ENCODE data around the gene FPGS. TPM values are rescaled to one million over a fixed set of nuclear protein-coding genes. Genes with fewer than 3 reads are reported as not detected.

FPGS gene
- total RNA-seq, 4 donors from 2014 or later, result 87.1 to 167 (median 99.5) TPM

DNA sequence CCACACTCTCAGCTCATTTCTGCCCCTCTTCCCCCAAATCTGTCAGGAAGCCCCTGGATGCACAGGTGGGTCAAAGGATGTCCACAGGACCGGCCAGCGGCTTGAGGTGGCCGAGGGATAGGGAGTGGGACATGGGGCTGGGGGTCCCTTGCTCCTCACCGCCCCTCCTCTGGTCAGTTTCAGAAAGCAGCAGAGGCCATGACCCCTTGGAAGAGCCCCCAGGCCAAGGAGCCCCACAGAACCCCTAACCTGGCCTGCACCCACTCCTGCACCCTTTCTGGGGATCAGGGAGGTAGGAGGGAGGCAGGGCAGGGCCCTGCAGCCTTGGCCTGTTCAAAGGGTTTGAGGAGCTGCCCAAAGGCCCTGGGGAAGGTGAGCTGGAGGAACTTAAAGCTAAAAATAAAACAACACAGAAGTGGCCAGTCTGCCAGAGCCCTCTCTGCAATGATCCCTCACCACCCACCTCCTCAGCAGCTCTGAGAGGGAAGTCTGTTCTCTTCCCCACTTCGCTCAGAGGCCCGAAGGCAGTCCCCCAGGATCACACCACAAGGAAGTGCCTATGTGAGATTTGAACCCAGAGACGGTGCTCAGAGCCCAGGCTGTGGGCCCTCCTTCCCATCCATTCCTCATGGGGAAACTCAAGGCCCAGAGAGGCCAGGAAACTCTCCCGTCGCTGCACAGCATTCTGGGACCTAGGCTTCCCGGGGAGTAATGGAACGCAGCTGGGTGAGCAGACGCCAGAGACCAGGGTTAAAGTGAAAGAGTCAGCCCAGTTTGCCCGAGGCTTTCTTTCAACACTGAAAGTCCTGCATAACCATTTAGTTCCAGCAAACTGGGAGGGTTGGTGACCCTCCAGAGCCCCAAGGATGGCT, 50.9 kb downstream of the FPGS start:
- DNase-seq (ENCODE audit: low spot score) (no peak), ATAC-seq (ENCODE audit: low FRiP score) (no peak)
- no peak for TF ChIP-seq CTCF (IDR thresholded peaks at IDR 0.05)

DNA sequence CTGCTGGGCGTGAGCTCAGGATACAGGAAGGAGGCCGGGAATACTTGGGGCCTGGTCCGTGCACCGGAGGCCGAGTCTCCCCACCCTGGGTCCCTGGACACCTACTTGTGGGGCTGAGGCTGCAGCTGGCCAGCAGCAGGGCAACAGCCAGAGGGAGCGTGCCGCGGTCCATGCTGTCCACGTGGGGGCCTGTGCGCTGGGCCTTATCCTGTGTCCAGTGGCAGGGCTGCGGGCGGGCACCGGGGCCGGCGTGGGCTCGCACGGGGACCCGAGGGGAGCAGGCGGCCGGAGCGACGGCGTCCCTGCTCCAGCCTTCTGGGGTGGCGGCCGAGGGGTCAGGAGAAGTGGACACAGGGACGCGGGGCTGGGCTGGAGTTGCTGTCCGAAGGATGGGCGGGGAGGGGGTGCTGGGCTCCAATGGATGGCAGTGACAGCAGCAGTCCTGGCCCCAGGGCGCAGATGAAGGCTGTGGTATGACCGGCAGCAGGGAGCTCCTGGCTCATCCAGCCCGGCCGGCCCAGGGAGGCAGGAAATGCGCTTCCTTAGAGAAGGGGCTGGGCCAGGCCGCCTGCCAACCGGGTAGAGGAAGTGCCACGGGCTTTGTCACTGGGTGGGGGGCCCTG, 51.6 kb downstream of the FPGS start, which contains the start of gene ENG:
Gene ENG, minus strand, starts transcription at position 475 of the 623 bp plus-strand sequence. Its CDS starts 303 bp downstream, at position 172.
- no peak for DNase-seq (ENCODE audit: low spot score)

GRCh38 chr9:127854960-127855359, 52.3 kb downstream of the FPGS start:
- TF ChIP-seq CTCF (IDR thresholded peaks at IDR 0.05), result no peak
- no peak for ATAC-seq (ENCODE audit: low FRiP score)
- DNase-seq (ENCODE audit: low spot score), result no peak

More for the DNA sequence above, 51.6 kb downstream of the FPGS start, which contains the start of gene ENG:
- peak; percentile 54 for ATAC-seq (ENCODE audit: low FRiP score)
- no peak for TF ChIP-seq CTCF (IDR thresholded peaks at IDR 0.05)

DNA sequence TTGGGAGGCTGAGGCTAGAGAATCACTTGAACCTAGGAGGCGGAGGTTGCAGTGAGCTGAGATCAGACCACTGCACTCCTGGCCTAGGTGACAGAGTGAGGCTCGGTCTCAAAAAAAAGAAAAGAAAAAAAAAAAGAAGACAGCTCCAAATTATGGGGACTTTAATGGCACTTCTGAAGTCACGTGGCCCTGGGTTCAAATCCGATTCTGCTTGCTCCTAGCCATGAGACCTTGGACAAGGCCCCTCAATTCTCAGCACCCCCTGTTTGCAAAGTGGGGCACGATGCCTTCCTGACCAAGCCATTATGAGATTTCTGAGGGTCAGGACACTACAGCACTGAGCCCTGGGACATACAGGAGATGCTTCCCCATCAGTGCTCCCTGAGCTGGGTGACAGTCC, 52.8 kb downstream of the FPGS start:
- no peak for TF ChIP-seq CTCF (IDR thresholded peaks at IDR 0.05)
- DNase-seq (ENCODE audit: low spot score) (no peak), ATAC-seq (ENCODE audit: low FRiP score) (no peak)

- ATAC-seq (ENCODE audit: low FRiP score), result no peak
- DNase-seq (ENCODE audit: low spot score), result no peak
- no peak for TF ChIP-seq CTCF (IDR thresholded peaks at IDR 0.05)
Observed at GRCh38 chr9:127856094-127856728, 53.5 kb downstream of the FPGS start.

DNA sequence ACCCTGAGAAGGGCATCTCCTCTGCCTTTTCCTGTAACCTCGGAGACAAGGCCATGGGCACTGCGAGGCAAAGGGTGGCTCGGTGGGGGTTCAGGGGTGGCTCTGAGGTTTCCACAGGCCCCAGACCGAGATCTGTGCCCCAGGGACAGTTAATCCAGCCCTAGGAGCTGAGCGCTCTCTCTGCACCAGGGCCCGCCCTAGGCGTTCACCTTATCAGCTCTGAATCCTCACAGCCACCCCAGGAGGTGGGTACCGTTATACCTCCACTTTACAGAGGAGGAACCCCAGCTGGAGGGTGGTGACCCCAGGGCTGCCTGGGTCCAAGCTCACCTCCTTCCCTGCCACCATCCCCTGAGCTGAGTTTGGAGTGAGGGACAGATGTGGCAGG, 54.0 kb downstream of the FPGS start:
- ATAC-seq (ENCODE audit: low FRiP score), result no peak

More for the DNA sequence above, 54.0 kb downstream of the FPGS start:
- TF ChIP-seq CTCF (IDR thresholded peaks at IDR 0.05), result no peak
- DNase-seq (ENCODE audit: low spot score), result no peak

All from omental fat pad (tissue), 4 donors.